T-helper 2 cell treated with Interferon-gamma antibody and Interleukin-4, amounts not matched to agents 100 ng/mL and 5 ng/mL, for 36 hours (primary cell): Measurements from ENCODE around the gene DCAF5. TPM values are rescaled to one million over a fixed set of nuclear protein-coding genes. Genes with fewer than 3 reads are reported as not detected.

Source experiments
- intact Hi-C: fragments of 100-400 bp; cut with micrococcal nuclease; formaldehyde crosslinking; loops from one replicate; pipeline ENCODE4 v1.15.1; 2023
- total RNA-seq: library from RNA; stranded (reverse); gene quantifications from 2 replicates; pipeline ENCODE4 v1.2.3, GENCODE V29; 2022

The DCAF5 gene
- total RNA-seq, 1 donor from 2014 or later, result 34.2 TPM

DNA sequence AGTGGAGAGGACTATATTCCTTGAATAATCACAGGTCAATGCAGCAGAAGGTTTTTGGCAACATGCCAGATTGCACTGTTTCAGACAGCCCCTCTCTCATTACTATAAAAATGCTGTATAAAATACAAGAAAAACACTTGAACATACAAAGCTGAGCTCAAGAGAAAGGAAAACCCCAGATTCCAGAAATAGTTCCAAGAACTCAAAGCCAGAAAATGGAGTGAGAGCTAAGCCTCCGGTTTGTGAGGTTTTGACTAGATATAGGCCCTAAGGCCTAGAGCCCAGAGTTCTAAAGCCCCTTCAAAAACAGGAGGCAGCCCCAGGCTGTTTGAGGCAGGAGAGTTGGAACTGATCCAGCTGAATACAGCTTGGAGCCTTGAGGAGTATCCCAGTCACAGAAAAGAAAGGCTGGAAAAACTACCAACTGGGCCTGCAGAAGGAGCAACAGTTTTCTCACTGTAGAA, 144.5 kb downstream of the DCAF5 start:
- intact Hi-C loops, result no loop called here

- intact Hi-C loops, result no loop called here
Observed at GRCh38 chr14:69006346-69006745, 146.6 kb downstream of the DCAF5 start.

GRCh38 chr14:69005432-69006148, 147.3 kb downstream of the DCAF5 start:
- intact Hi-C loops, result no loop called here

- intact Hi-C loops, result loop anchor here (5.0 kb wide), 1 partner anchor 93 kb away; no protein-coding TSS in a partner anchor
Observed at GRCh38 chr14:69004731-69005431, 148.0 kb downstream of the DCAF5 start.

DNA sequence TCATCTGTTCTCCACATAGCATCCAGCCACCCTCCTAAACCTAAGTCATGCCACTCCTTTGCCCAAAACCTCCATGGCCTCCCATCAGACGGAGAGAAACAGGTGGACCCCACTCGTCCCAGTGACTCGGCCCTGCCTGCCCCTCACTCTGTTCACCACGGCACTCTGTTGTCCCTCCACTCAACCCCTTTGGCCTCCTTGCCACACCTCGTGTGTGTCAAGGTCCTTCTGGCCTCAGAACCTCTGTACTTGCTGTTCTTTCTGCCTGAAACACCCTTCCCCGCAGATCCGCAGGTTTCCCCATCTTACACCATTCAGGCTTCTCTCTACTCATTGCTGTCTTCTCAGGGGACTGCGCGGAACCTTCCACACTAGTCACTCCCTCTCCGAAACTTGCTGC, 149.3 kb downstream of the DCAF5 start:
- intact Hi-C loops, result loop anchor here (5.0 kb wide), 1 partner anchor 91 kb away; no protein-coding TSS in a partner anchor

DNA sequence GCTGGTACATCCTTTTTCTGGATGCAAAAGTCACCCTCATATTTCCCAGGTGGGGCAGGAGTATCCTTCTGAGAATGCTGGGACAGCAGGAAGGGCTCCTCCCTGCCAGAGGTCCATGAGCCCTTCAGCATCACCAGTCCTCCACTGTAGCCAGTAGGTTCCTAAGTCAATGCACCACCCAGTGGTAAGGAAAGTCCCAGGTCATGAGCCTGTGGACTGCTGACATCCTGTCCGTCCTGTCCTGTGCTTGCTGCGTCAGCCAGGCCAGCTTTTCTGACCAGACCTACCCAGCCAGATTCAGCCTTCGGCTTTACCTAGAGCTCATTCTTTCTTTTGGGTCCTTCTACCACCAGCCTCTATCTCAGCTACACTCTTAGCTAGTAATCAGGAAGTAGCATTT, 150.8 kb downstream of the DCAF5 start:
- intact Hi-C loops, result loop anchor here (5.0 kb wide), 1 partner anchor 90 kb away; no protein-coding TSS in a partner anchor

DNA sequence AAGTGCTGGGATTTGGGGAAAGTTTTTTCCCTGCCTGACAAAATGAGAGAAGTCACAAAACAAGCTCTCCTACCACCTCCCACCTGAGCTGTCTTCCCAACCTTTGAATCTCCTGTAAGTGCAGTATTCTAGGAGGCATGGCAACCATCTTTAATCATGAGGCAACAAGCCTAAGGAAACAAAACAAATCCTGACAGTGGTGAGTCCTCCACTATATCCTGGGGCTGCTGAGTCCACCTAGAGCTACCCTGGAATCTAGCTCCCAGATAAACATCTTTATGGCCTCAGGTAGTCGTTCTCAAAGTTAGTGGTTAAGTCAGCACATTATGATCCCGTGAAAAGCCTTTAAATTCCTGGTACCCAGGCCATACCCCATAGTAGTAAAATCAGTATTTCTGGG, 151.5 kb downstream of the DCAF5 start:
- intact Hi-C loops, result loop anchor here (5.0 kb wide), 1 partner anchor 89 kb away; no protein-coding TSS in a partner anchor

Other genes starting within 250 kb of the DCAF5 start
- gene ACTN1, start 173.8 kb downstream of the DCAF5 start, total RNA-seq, result 95.3 and 98.6 TPM in 2 replicates
- gene EXD2, start 38.4 kb upstream of the DCAF5 start, total RNA-seq, result 3.9 and 4.8 TPM in 2 replicates
- gene GALNT16, start 107.0 kb upstream of the DCAF5 start, total RNA-seq, result not detected in 2 replicates
- gene ERH, start 245.2 kb upstream of the DCAF5 start, total RNA-seq, result 342 and 350 TPM in 2 replicates
- 48.9 and 49.0 TPM in 2 replicates for gene SLC39A9, start 245.6 kb upstream of the DCAF5 start, total RNA-seq